ENCODE results near the gene CRYBG2. TPM values are rescaled to one million over a fixed set of nuclear protein-coding genes. Genes with fewer than 3 reads are reported as not detected.

Gene CRYBG2
- total and polyA plus RNA-seq, 2 of the 13 experiments (the other 11 are each of a cell fraction or from before 2014, with no cell fraction given) = 1.3 to 2.9 TPM

DNA sequence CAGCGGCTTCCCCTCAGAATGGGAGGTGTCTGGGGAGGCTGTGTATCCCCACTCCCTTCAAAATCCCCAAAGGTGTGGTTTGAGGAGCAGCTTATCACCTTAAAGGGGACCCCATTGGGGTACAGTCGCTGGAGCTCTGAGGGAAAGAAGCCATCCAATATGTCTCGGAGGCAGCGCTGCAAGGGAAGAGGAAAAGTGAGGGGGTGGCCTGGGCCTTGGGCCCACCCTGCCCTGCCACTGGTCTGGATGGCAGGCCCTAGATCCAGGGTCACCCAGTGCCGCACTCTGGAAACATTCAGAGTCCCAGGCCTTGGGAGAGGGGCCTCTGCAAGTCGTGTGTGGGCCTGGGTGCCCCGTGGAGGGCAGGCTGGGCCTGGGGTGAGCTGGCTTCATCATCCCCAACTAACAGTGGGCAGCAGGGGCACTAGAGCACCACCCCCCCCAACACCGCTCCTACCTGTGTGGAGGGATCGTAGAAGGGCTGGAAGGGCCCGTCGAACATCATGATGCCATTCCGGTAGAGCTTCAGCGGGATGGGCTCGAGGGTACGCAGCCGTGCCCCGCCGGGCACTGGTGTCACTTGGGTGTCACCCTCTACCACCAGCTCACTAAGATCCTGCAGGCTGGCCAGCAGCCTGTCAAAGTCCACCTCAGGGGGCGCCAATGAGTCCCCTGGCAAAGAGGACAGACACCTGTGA lies 68.4 kb downstream of the CRYBG2 start (continued):
- TF ChIP-seq ZBTB20 (CRISPR knock-in tag; IDR thresholded peaks at IDR 0.05; ENCODE audit: borderline replicate concordance, low read depth) = no peak
- no peak for TF ChIP-seq MYNN (CRISPR knock-in tag; IDR thresholded peaks at IDR 0.05; ENCODE audit: low read depth)
- peak; percentile 70 for TF ChIP-seq RAD21 (CRISPR knock-in tag; IDR thresholded peaks at IDR 0.05)
- no peak for TF ChIP-seq ZNF556 (CRISPR knock-in tag; IDR thresholded peaks at IDR 0.05; ENCODE audit: borderline replicate concordance)
- 0 out of 2 replicates have a peak, but pooled peaks have one; percentile 26 for TF ChIP-seq PCBP1 (IDR thresholded peaks at IDR 0.05; ENCODE audit: borderline replicate concordance, low read depth, low read length)
- TF ChIP-seq ZSCAN21 (CRISPR knock-in tag; IDR thresholded peaks at IDR 0.05; ENCODE audit: borderline replicate concordance) = 0 out of 2 replicates have a peak, but pooled peaks have one; percentile 24
- no peak for TF ChIP-seq ZMYM3 (CRISPR knock-in tag; IDR thresholded peaks at IDR 0.05)

DNA sequence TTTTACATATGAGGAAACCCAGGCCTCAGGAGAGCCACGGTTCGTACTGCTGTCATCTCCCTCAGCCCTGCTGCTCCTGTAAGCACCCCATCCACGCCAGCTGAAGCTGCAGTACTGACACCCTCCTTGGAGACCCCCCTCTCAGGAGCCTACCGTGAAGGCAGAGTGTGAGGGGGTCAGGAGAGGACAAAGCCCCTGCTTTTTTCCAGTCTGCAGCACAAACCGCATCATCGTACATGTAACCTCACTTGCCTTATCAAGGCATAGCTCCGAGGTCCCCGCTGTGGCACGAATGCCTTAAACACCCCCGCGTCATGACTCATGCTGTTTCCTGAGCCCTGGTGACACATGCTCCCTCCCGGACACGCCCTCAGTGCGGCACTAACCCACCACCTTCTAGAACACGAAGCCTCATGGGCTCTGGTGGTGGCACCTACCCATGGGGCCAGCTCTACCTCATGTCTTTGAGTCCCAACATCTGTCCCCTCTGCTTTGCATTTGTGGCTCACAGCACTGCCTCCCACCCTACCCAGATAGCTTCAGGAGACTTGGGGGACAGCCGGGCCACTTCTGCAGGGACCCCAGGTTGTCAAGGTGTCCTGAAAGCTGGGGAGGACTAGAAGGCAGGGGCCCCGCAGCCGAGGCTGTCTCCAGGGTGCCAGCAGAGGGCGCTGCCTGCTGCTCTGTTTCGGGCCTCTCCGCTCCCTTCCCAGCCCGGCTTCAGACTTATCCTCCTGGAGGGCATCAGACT lies 69.2 kb downstream of the CRYBG2 start:
- POLR2A ChIA-PET = no interaction called here
- intact Hi-C loops (cut with micrococcal nuclease; ENCODE audit: unreplicated experiment) = loop anchor here (1.0 kb wide), 4 partner anchors 37 to 133 kb away; no protein-coding TSS in a partner anchor
- H3K9me3 ChIP-seq (ENCODE audit: low read length) = no peaks in the 10 kb centered on the region
- H3K4me1 ChIP-seq (ENCODE audit: insufficient read depth, low read length) = peaks cover 12% of the 10 kb centered on the region
- ATAC-seq = peak; percentile 79
- CTCF ChIA-PET (ENCODE audit: low intra/inter-chr PET ratio, low total read pairs) = interaction anchor here (1.2 to 3.4 kb wide), 5 partner anchors 37 to 132 kb away, joined by 3 to 51 read pairs (median 22); no protein-coding TSS in a partner anchor
- H3K4me3 ChIP-seq (replicated peaks in 1 of 3; ENCODE audit: insufficient read depth in 1 of 3, low read depth in 2 of 3, low read length in 3 of 3) = no peak overlapping the region
- in situ Hi-C loops (cut with HindIII; ENCODE audit: extremely low pct_ligation_motif_present, low pct_unique_long_range_greater_than_20kb) = loop anchor here (5.0 kb wide), 3 partner anchors 38 to 108 kb away; no protein-coding TSS in a partner anchor
- H3K27ac ChIP-seq (ENCODE audit: extremely low read length, insufficient read depth, low read length) = no peak overlapping the region
- no peak overlapping the region for H3K4me2 ChIP-seq (ENCODE audit: low read depth, low read length)
- WGBS (ENCODE audit: low lambda C conversion rate) = 75% methylated on average over 14 of the region's 22 CpGs
- no peak overlapping the region for H3K9ac ChIP-seq (ENCODE audit: insufficient read depth, low read depth, low read length)
- BruUV-seq (replicated peaks) = no TSS peak
- no peak overlapping the region for H2AFZ ChIP-seq (ENCODE audit: low read length)
- DNase-seq (ENCODE audit: low spot score) = peak; percentile 44
- no peaks in the 10 kb centered on the region for H3K27me3 ChIP-seq (ENCODE audit: control insufficient read depth in 1 of 2, insufficient read depth in 2 of 2, low read length in 2 of 2)
- H4K20me1 ChIP-seq (ENCODE audit: insufficient read depth, low read length) = no peaks in the 10 kb centered on the region
- FAIRE-seq = no peak
- no peaks in the 10 kb centered on the region; a peak in 1 of 5 replicates for H3K36me3 ChIP-seq (replicated peaks in 1 of 2; ENCODE audit: control insufficient read depth in 1 of 2, insufficient read depth in 2 of 2, low read length in 2 of 2)
- H3K79me2 ChIP-seq (ENCODE audit: insufficient read depth, low read length) = no peaks in the 10 kb centered on the region
- TF ChIP-seq ZNF713 (CRISPR knock-in tag; IDR thresholded peaks at IDR 0.05) = no peak
- 0 out of 2 replicates have a peak, but pooled peaks have one; percentile 22 for TF ChIP-seq PCBP1 (IDR thresholded peaks at IDR 0.05; ENCODE audit: borderline replicate concordance, low read depth, low read length)
- peak; percentile 20; the same call in 1 of the 2 replicates for TF ChIP-seq SALL1 (CRISPR knock-in tag; IDR thresholded peaks at IDR 0.05)
- peak; percentile 90 for TF ChIP-seq STAG1 (CRISPR knock-in tag; IDR thresholded peaks at IDR 0.05)
- TF ChIP-seq SMC3 (IDR thresholded peaks at IDR 0.05; ENCODE audit: low read length) = peak; percentile 59; the same call in 1 of the 2 replicates
- TF ChIP-seq MAZ (IDR thresholded peaks at IDR 0.05; ENCODE audit: borderline replicate concordance, low read depth, low read length) = no peak
- TF ChIP-seq MAZ (CRISPR knock-in tag; IDR thresholded peaks at IDR 0.05; ENCODE audit: low read depth) = 0 out of 2 replicates have a peak, but pooled peaks have one; percentile 35
- TF ChIP-seq KDM2A (CRISPR knock-in tag; IDR thresholded peaks at IDR 0.05; ENCODE audit: borderline replicate concordance, low read depth) = peak; percentile 31; the same call in 1 of the 2 replicates
- TF ChIP-seq ZBTB38 (CRISPR knock-in tag; IDR thresholded peaks at IDR 0.05) = peak; percentile 67
- TF ChIP-seq, protein P1, sequence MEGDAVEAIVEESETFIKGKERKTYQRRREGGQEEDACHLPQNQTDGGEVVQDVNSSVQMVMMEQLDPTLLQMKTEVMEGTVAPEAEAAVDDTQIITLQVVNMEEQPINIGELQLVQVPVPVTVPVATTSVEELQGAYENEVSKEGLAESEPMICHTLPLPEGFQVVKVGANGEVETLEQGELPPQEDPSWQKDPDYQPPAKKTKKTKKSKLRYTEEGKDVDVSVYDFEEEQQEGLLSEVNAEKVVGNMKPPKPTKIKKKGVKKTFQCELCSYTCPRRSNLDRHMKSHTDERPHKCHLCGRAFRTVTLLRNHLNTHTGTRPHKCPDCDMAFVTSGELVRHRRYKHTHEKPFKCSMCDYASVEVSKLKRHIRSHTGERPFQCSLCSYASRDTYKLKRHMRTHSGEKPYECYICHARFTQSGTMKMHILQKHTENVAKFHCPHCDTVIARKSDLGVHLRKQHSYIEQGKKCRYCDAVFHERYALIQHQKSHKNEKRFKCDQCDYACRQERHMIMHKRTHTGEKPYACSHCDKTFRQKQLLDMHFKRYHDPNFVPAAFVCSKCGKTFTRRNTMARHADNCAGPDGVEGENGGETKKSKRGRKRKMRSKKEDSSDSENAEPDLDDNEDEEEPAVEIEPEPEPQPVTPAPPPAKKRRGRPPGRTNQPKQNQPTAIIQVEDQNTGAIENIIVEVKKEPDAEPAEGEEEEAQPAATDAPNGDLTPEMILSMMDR (CRISPR knock-in tag; IDR thresholded peaks at IDR 0.05) = peak; percentile 84
- 0 out of 2 replicates have a peak, but pooled peaks have one; percentile 33 for TF ChIP-seq ZNF556 (CRISPR knock-in tag; IDR thresholded peaks at IDR 0.05; ENCODE audit: borderline replicate concordance)
- peak; percentile 61 for TF ChIP-seq FOSL2 (CRISPR knock-in tag; IDR thresholded peaks at IDR 0.05)
- TF ChIP-seq, protein P2, sequence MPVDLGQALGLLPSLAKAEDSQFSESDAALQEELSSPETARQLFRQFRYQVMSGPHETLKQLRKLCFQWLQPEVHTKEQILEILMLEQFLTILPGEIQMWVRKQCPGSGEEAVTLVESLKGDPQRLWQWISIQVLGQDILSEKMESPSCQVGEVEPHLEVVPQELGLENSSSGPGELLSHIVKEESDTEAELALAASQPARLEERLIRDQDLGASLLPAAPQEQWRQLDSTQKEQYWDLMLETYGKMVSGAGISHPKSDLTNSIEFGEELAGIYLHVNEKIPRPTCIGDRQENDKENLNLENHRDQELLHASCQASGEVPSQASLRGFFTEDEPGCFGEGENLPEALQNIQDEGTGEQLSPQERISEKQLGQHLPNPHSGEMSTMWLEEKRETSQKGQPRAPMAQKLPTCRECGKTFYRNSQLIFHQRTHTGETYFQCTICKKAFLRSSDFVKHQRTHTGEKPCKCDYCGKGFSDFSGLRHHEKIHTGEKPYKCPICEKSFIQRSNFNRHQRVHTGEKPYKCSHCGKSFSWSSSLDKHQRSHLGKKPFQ (CRISPR knock-in tag; IDR thresholded peaks at IDR 0.05; ENCODE audit: insufficient replicate concordance) = no peak
